ENCODE measurements around the gene CDH9.

Gene CDH9

GRCh38 chr5:26843677-26844076 lies 194.7 kb downstream of the CDH9 start:
- CTCF ChIA-PET = no interaction called here
- DNase-seq (ENCODE audit: extremely low spot score) = no peak
- POLR2A ChIA-PET = interaction anchor here (0.7 kb wide), 1 partner anchor 325 kb away, joined by 3 read pairs; no protein-coding TSS in a partner anchor
- no peak for TF ChIP-seq ARNT (IDR thresholded peaks at IDR 0.05)

GRCh38 chr5:26833596-26833995 lies 204.8 kb downstream of the CDH9 start:
- ChIA-PET CTCF (no interaction called here), POLR2A (no interaction called here)
- DNase-seq (ENCODE audit: extremely low spot score) = no peak
- TF ChIP-seq SP1 (IDR thresholded peaks at IDR 0.05) (no peak), NFRKB (IDR thresholded peaks at IDR 0.05) (no peak), SUZ12 (IDR thresholded peaks at IDR 0.05) (no peak), PKNOX1 (IDR thresholded peaks at IDR 0.05) (no peak)

Measured in HEK293T (cell line).